DOHH2 (cell line): Measurements from ENCODE around the gene NME9.

ENCODE experiments used
- H3F3A ChIP-seq: fragments of 200-600 bp; sonication (generic), shearing (Covaris generic); 2 replicates; pipeline ENCODE4 v1.6.0; 2016; ENCODE audit warnings: antibody characterized with exemption, mild to moderate bottlenecking; ENCODE audit not compliant: control insufficient read depth, insufficient read depth
- H3K27ac ChIP-seq: fragments of 200-600 bp; sonication (generic); 2 replicates; pipeline ENCODE4 v1.5.1; 2014; ENCODE audit warnings: low read depth, mild to moderate bottlenecking, low read length, moderate library complexity
- H3K27me3 ChIP-seq: fragments of 200-600 bp; sonication (generic); 2 replicates; pipeline ENCODE4 v1.6.1; 2014; ENCODE audit warnings: mild to moderate bottlenecking, low read length, mixed read lengths; ENCODE audit not compliant: control insufficient read depth
- H3K36me3 ChIP-seq: fragments of 200-600 bp; sonication (generic); 2 replicates; pipeline ENCODE4 v1.6.1; 2014; ENCODE audit warnings: mild to moderate bottlenecking, low read length, moderate library complexity, mixed read lengths; ENCODE audit not compliant: control insufficient read depth
- H3K4me1 ChIP-seq: fragments of 200-600 bp; sonication (generic); 2 replicates; pipeline ENCODE4 v1.6.1; 2014; ENCODE audit warnings: mild to moderate bottlenecking, low read length, mixed read lengths; ENCODE audit not compliant: control insufficient read depth
- H3K4me2 ChIP-seq: fragments of 200-600 bp; sonication (generic); 2 replicates; pipeline ENCODE4 v1.6.0; 2014; ENCODE audit warnings: mild to moderate bottlenecking, low read length, moderate library complexity
- H3K4me3 ChIP-seq: fragments of 200-600 bp; sonication (generic); 2 replicates; pipeline ENCODE4 v1.5.1; 2014; ENCODE audit warnings: mild to moderate bottlenecking, low read length, mixed read lengths
- H3K79me2 ChIP-seq: fragments of 200-600 bp; sonication (generic); 2 replicates; pipeline ENCODE4 v1.6.1; 2014; ENCODE audit warnings: mild to moderate bottlenecking, low read length, mixed read lengths; ENCODE audit not compliant: control insufficient read depth
- H3K9me2 ChIP-seq: fragments of 200-600 bp; sonication (generic); replicated peaks from 2 replicates; pipeline ENCODE4 v1.6.1; 2014; ENCODE audit warnings: mild to moderate bottlenecking, low read length, mixed read lengths; ENCODE audit not compliant: control insufficient read depth
- H3K9me3 ChIP-seq: fragments of 200-600 bp; sonication (generic); 2 replicates; pipeline ENCODE4 v1.6.1; 2014; ENCODE audit warnings: antibody characterized with exemption, low read length, mixed read lengths; ENCODE audit not compliant: control insufficient read depth, insufficient read depth
- H4K20me1 ChIP-seq: fragments of 200-600 bp; sonication (generic); 2 replicates; pipeline ENCODE4 v1.6.0; 2014; ENCODE audit warnings: low read depth, mild to moderate bottlenecking, antibody characterized with exemption, low read length, moderate library complexity; ENCODE audit not compliant: control insufficient read depth, insufficient read depth
- CTCF ChIP-seq: fragments of 200-600 bp; sonication (generic); IDR thresholded peaks from one replicate; pipeline ENCODE4 v1.5.1; 2014; ENCODE audit warnings: antibody characterized with exemption, mild to moderate bottlenecking, low read depth, low read length; ENCODE audit not compliant: poor library complexity, severe bottlenecking
- EZH2phosphoT487 ChIP-seq: fragments of 200-600 bp; sonication (generic); IDR thresholded peaks from 2 replicates; pipeline ENCODE4 v1.6.1; 2017; ENCODE audit warnings: borderline replicate concordance, mild to moderate bottlenecking, antibody characterized with exemption, low read length, moderate library complexity, mixed read lengths

NME9 gene

GRCh38 chr3:138355071-138355470 is 25.4 kb upstream of the NME9 start:
- Histone ChIP-seq H3K4me1 (no peaks in the 10 kb centered on the region), H3K27ac (no peak overlapping the region), H3K79me2 (no peaks in the 10 kb centered on the region), H3K36me3 (no peaks in the 10 kb centered on the region), H3K4me2 (no peak overlapping the region), H3K9me3 (no peaks in the 10 kb centered on the region), H3F3A (no peaks in the 10 kb centered on the region), H4K20me1 (no peaks in the 10 kb centered on the region), H3K27me3 (peaks cover 36% of the 10 kb centered on the region), H3K9me2 (no peaks in the 10 kb centered on the region), H3K4me3 (no peak overlapping the region)
- TF ChIP-seq CTCF (no peak), EZH2phosphoT487 (no peak)

- TF ChIP-seq CTCF, result no peak
- no peak for TF ChIP-seq EZH2phosphoT487
- no peak overlapping the region for H3K4me2 ChIP-seq
- H3K4me3 ChIP-seq, result no peak overlapping the region
- H3K79me2 ChIP-seq, result no peaks in the 10 kb centered on the region
- no peaks in the 10 kb centered on the region for H3K9me3 ChIP-seq
- no peaks in the 10 kb centered on the region for H3K36me3 ChIP-seq
- no peaks in the 10 kb centered on the region for H3K4me1 ChIP-seq
- no peaks in the 10 kb centered on the region for H4K20me1 ChIP-seq
- peaks cover 37% of the 10 kb centered on the region for H3K27me3 ChIP-seq
- no peak overlapping the region for H3K27ac ChIP-seq
- no peaks in the 10 kb centered on the region for H3F3A ChIP-seq
- H3K9me2 ChIP-seq, result no peaks in the 10 kb centered on the region
These were observed 24.7 kb upstream of the NME9 start for GRCh38 chr3:138354376-138354775.

GRCh38 chr3:138351916-138352550 is 22.4 kb upstream of the NME9 start:
- H3K79me2 ChIP-seq, result no peaks in the 10 kb centered on the region
- TF ChIP-seq EZH2phosphoT487, result no peak
- TF ChIP-seq CTCF, result no peak
- H3K4me1 ChIP-seq, result no peaks in the 10 kb centered on the region

More at GRCh38 chr3:138351916-138352550, 22.4 kb upstream of the NME9 start:
- H3K9me2 ChIP-seq, result no peaks in the 10 kb centered on the region
- H3K4me3 ChIP-seq, result no peak overlapping the region
- no peak overlapping the region for H3K27ac ChIP-seq
- H3K9me3 ChIP-seq, result no peaks in the 10 kb centered on the region
- no peaks in the 10 kb centered on the region for H3K36me3 ChIP-seq
- no peak overlapping the region for H3K4me2 ChIP-seq
- no peaks in the 10 kb centered on the region for H3F3A ChIP-seq
- H4K20me1 ChIP-seq, result no peaks in the 10 kb centered on the region
- H3K27me3 ChIP-seq, result peaks cover 32% of the 10 kb centered on the region
